ENCODE data around the gene WDFY4. TPM values are rescaled to one million over a fixed set of nuclear protein-coding genes. Genes with fewer than 3 reads are reported as not detected.

Gene WDFY4
- total and polyA plus RNA-seq, 2 of the 4 experiments (the other 2 are of a cell fraction): not detected

GRCh38 chr10:48913674-48914073 is 229.0 kb downstream of the WDFY4 start:
- TF ChIP-seq CHD1 (IDR thresholded peaks at IDR 0.05; ENCODE audit: low read depth, low read length) (no peak), RAD21 (IDR thresholded peaks at IDR 0.05; ENCODE audit: low read length) (no peak), BHLHE40 (IDR thresholded peaks at IDR 0.05; ENCODE audit: low read depth, low read length) (no peak), CTCF (conservative IDR thresholded peaks at IDR 0.05; ENCODE audit: low read depth, low read length) (no peak), MXI1 (IDR thresholded peaks at IDR 0.05; ENCODE audit: borderline replicate concordance, low read depth, low read length) (no peak)
- intact Hi-C loops (cut with micrococcal nuclease) (no loop called here), in situ Hi-C loops (cut with MboI; ENCODE audit: low sequenced_read_pairs) (no loop called here), dilution Hi-C loops (cut with HindIII; ENCODE audit: low sequenced_read_pairs, unreplicated experiment) (no loop called here)
- Histone ChIP-seq H3K4me2 (ENCODE audit: low read depth, low read length) (no peak overlapping the region), H3K36me3 (ENCODE audit: control insufficient read depth, insufficient read depth, low read length) (no peaks in the 10 kb centered on the region), H3K27ac (ENCODE audit: insufficient read depth, low read length) (no peak overlapping the region), H2BK120ac (ENCODE audit: low read depth, low read length) (no peak overlapping the region), H2BK20ac (ENCODE audit: low read depth, low read length) (no peak overlapping the region), H2BK15ac (ENCODE audit: low read depth, low read length) (no peak overlapping the region), H3K9me1 (ENCODE audit: insufficient read depth, low read length) (no peaks in the 10 kb centered on the region), H3K23ac (ENCODE audit: low read depth, low read length) (no peak overlapping the region), H3K56ac (ENCODE audit: extremely low read depth, insufficient read depth, low read length) (no peak overlapping the region), H4K8ac (ENCODE audit: low read depth in 2 of 2, low read length in 2 of 2) (no peak overlapping the region), H3K4me1 (ENCODE audit: control insufficient read depth, insufficient read depth, low read length) (no peaks in the 10 kb centered on the region), H3K4ac (ENCODE audit: low read depth, low read length) (no peak overlapping the region), H3K14ac (replicated peaks; ENCODE audit: low read depth, low read length) (no peak overlapping the region), H2AK5ac (ENCODE audit: low read depth, low read length) (no peak overlapping the region), H4K20me1 (ENCODE audit: insufficient read depth, low read length) (no peaks in the 10 kb centered on the region), H3K9me3 (ENCODE audit: control insufficient read depth, insufficient read depth, low read length) (no peaks in the 10 kb centered on the region), H3K9ac (ENCODE audit: low read depth, low read length) (no peak overlapping the region), H4K5ac (ENCODE audit: low read depth, low read length) (no peak overlapping the region), H2AFZ (replicated peaks; ENCODE audit: low read length, poor library complexity) (no peak overlapping the region), H4K91ac (ENCODE audit: insufficient read depth, low read depth, low read length) (no peak overlapping the region), H3K4me3 (ENCODE audit: insufficient read depth, low read depth, low read length) (no peak overlapping the region), H3K18ac (ENCODE audit: low read depth, low read length) (no peak overlapping the region), H2BK5ac (ENCODE audit: low read depth, low read length, poor library complexity, severe bottlenecking) (no peak overlapping the region), H2AK9ac (replicated peaks; ENCODE audit: low read depth, low read length, poor library complexity) (no peak overlapping the region), H3K79me1 (ENCODE audit: low read depth in 1 of 2, low read length in 2 of 2) (no peaks in the 10 kb centered on the region), H3K27me3 (ENCODE audit: control insufficient read depth, insufficient read depth, low read length) (peaks cover 9% of the 10 kb centered on the region)
- DNase-seq (no peak), ATAC-seq (ENCODE audit: low read depth) (no peak)
- POLR2A ChIA-PET (ENCODE audit: unreplicated experiment): interaction anchor here (0.7 kb wide), 1 partner anchor 18 kb away, joined by 3 read pairs; no protein-coding TSS in a partner anchor
- CTCF ChIA-PET: no interaction called here
- WGBS, 2 experiments (ENCODE audit: extremely low coverage in 2 of 2, insufficient read length in 1 of 2): 70% methylated on average over 7 of the region's 14 CpGs; no CpG with 5 or more reads in 1 of the 2 experiments
- no TSS peak for BruUV-seq (replicated peaks)

Measured in IMR-90 (cell line).